Fibroblast of skin of right biceps (primary cell): Measurements from ENCODE around the gene NPVF.
A peak's percentile ranks its signal among the peaks of the same experiment; 100 is the strongest.

ENCODE experiments used
- DNase-seq: peaks from one replicate; pipeline ENCODE4 v3.0.0-alpha.2; 2013

Gene NPVF, protein sequence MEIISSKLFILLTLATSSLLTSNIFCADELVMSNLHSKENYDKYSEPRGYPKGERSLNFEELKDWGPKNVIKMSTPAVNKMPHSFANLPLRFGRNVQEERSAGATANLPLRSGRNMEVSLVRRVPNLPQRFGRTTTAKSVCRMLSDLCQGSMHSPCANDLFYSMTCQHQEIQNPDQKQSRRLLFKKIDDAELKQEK

DNA sequence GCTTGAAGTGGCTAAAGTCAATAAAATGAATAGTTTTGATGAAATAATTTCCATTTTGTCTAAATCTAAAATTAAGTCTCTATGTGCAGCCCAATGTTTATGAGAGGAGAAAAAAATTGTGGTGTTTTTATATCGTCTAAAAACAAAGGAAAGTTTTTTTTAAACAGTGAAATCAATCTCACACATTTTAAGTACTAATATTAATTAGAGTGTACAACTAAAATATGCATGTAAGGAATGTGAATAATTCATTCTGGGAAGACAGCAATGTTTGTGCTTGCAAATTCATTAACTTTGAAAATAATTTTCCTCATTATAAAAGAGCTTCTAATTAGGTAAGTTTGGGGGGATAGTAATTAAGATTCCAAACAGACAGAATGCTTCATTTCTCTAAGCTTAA, at the start of gene NPVF:
Gene NPVF, minus strand, starts transcription at position 101 of the 400 bp plus-strand sequence. Its CDS starts 47 bp downstream, at position 54.
- no peak for DNase-seq

DNA sequence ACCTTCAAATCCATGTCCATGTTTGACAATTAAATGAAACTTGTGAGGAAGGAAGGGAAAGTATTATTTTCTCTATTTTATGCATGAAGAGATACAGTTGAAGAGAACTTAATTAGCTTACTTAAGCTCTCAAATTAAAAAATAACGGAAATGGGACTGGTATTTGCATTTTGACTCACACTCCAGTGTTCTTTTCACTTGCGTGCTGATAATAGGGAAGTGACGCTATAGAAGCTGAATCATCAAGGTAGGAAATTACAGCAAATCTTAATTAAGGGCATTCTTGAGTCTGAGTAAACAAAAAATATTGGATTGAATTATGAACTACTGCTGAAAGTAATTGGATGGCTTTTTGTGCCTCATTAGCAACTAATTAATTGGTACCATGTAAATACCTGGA, 44.0 kb upstream of the NPVF start:
- no peak for DNase-seq

DNA sequence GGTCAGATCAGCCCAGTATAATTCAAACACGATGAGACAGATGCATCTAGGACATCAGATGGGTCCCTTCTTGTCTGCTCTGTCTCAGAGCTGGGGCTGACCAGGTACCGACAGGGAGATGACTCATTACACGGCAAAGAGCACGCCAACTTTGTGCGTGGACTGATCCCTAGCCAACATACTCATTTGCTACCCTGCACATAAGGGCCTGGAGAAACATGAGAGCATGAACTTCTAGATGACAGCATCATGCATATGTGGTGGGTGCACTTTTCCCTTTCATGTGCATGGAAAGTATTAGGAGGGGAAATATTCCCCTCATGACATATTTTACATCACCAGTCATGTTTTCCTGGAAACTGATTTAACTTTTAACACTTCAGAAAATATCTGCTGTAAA, 35.1 kb upstream of the NPVF start:
- DNase-seq: peak; percentile 65

DNA sequence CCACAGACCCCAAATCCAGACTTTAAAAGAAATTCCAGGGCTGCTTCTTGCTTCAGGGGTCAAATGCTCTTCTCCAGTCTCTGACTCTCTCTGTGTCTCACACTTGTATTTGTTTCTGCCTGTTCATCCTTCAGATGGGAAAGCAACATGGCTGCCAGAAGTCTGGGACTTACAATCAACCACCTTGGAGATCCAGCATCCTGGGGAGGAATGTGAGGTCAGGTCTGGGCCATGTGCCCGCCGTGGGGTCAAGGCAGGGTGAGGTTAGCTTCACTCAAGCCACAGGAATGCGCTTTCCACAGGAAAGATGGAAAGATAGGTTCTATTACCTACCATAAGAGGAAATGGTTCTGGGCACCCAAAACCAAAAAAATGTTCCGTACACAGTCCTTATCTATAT, 34.3 kb upstream of the NPVF start:
- DNase-seq: peak; percentile 81

DNA sequence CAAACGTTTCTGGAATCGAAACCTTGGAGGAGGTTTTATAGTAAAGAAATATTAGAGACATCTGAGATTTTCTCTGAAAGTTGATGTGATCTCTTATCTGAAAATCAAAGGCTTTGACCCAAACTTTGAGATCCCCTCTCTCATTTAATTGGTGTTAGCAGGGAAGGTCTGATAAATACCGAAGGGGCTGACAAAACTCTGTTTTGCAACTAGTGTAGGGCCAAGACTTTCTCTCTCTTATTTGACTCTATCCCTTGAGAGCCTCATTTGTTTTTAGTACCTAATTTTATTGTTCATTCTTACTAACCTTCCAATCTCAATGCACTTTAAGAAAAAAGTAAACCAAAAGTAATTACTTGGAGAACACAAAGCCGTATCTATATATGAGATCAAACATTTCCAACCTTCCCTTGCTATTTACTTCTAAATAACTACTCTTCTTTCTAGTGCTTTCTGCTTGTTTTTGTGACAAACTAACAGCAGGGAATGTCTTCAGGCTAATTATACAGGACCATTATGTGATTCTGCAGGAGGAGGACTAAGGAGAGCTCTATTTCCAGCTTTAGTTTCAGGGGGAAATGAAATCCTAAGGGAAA, 33.4 kb upstream of the NPVF start:
- no peak for DNase-seq

DNA sequence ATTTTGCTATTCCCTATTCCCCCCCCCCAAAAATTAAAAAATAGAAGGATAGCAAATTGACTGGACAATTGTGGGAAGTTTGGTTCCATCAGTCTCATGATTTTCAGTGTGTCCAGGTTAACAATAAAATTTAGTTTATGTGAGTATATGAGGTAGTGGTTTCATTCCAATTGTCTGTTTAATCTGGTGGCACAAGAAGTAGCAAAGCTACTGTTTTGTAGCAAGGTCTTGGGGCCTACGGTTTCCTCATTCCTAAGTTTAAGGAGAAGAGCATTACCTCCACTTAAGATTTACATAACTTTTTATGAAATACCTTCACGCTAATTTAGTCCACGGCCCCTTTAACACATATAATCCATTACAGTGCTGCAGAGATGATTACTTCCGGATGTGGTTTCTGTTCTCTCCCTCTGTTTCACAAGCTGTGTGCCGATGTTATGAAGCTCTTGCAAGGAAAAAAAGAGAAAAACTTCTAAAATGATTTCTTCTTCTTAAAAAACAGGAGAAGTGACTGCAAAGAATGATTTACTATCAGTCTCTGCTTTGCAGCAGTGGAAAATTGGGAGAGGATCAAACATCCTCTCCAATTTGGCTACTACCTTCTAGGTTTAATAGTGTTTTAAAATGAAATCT, 32.7 kb upstream of the NPVF start:
- DNase-seq: peak; percentile 72

DNA sequence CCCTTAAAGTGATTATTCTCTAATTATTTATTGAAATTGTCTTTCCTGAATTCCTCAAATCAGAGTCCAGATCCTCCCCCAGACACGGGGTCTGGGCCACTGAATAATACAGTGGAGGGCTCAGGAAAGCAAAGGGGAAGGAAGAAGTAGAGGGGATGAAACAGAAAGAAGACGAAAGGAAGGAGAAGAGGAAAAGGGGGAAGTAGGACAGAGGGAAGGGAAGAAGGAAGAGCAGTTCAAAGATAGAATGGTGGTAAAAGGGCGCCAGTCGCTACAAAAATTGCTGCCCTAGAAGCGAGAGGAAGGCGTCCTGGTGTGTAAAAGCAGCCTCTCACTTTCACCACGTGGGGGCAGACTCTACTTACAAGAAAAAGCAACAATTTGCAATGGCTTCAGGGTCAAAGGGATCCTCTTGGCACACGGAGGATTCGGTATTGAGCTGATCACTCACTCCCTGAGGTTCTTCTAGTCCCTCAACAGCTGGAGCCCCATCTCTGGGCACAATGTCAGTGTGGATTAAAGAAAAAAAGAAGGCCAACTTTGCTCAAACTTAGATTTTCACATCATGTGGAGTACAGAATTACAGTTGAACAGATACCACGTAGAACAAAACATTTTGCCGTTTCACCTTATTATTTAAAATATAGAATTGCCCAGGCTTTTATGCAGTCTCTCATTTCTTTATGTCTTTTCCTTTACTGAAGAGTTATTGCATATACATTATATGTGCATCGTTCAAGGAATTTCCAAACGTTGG, 31.4 kb upstream of the NPVF start:
- peak; percentile 80 for DNase-seq

DNA sequence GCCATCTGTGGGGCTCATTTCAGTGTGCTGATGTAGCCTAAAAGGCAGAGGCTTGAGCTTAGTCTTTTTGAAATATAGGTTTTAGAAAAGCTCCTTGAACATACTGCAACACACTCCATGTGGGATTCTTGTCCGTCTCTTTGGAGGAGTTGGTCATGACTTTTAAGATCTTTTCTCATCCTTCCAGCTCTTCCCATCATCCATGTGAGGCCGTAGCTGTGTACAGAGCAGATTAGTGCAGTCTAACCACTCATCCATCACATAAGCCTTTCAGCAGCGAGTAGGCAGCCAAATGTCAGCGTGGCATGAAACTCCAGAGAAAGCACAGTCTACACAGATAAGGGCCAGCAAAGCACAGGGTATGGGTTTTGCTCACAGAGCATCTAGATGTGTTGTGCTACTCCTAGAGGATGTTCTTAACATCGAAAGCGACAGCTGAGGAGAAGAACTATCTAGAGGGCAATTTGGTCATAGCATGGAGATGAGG, 28.1 kb upstream of the NPVF start:
- no peak for DNase-seq

DNA sequence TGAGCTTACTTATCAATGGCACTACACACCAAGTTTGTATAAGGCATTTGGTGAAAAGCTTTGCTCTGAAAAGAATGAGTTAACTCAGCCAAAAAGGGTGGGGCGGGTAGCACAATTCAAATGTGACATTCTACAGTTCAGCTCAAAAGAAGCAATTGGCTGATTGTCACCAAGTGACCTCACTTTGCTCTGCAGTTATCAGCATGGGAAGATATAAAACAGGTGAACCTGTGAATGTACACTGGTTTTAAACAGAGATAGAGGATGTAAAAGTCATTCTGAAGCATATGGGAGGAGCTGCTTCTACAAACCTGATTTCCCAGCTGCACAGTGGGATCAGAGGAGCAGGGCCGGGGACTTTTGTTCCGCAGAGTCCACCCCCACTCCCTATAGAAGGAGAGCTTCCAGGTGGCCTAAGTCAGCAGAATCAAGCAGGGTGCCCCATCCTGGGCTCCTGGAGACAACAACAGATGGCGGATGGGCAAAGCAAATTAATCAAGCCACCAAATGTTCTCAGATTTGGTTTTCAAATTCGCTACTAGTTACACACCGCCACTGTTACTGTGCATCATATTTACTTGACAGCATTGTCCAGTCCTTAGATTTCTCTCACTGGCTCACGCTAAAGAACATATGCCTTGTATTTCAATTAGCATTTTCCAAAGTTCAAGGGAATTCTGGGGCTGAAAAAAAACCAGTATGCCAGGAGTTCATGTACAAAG, 27.5 kb upstream of the NPVF start:
- no peak for DNase-seq

DNA sequence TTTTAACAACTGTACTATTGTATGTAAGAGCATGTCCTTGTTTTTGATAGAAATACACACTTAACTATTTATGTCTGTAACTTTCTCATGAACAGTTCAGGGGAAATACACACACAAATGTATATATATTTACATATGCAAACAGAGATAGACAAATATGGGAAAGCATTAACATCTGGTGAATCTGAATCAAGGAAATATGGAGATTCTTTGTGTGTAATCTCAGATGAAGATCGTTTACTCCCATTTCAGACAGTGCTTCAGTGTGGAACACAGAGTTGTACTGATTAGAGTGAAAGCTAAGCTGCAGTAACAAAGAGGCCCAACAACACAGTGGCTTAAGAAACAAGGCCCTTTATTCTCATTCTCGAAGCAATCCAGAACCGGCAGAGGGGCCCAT, 26.3 kb upstream of the NPVF start:
- DNase-seq: no peak

DNA sequence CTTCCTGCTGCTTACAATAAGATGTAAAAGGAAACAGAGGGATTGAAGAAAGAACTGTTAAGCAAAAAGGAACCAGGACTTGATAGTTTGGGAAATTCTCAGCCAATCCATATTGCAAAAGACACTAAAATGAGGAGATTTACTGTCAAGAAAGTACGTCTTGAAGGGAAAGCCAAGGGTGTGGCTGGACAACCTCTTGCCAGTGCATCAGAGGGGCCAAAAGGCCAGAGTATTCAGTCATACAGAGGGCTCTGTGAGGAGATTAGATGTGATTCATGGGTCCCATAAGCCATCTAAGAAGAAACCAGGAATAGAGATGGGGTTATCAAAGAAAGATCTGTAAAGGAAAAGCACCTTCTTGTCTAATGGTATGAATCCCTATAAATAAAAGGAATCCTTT, 25.4 kb upstream of the NPVF start:
- no peak for DNase-seq

DNA sequence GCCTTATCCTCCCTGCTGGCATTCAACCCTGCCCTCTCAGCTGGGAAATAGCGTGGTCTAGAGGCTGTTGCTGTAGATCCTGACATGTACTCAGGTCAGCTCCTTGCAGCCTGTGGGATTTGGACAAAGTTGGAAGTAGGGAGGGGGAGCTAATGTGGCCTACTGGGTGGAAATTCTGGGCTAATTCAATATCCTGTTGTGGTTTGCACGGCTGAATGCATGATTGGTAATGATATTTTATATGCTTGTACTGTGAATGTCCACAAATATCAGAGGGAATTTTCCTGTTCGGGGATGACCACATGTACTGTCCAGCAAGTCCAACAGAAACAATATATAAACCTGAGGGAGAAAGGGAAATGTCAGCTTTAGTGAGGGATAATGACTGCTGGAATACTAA, 22.1 kb upstream of the NPVF start:
- DNase-seq: no peak

DNA sequence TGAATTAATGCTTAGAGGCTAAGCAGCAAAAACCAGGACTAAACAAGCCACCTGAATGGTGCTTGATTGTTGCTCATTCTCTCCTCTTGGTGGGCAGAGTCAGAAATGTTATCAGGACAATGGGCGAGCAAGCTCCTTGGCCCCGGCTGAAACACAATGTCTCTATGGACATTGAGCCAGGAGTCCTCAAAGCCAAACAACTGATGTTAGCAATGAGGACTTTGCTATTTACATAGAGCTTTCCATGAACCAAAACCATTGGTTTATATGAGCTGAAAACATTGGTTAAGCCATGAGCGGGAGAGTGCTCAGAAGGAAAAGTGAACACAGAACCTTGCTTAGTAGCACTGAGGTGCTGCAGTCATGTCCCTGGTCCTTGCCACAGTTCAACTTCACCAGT, 21.5 kb upstream of the NPVF start:
- DNase-seq: no peak

DNA sequence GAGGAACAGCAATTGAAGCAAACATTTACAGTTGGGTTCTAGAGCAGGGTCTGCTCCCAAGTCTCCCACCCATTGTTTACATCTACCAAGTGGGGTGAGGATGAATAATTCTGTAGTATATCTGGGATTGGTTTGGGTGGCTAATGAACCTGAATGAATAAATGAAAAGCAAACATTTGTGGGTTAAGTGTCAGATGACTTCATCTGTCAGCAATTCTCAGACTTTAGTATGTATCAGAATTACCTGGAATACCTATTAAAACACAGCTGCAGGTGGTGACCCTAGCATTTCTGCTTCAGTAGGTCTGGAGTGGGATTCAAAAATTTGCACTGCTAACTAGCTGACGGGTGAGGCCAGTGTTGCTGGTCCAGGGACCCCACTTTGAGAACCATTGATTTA, 18.0 kb upstream of the NPVF start:
- DNase-seq: no peak

DNA sequence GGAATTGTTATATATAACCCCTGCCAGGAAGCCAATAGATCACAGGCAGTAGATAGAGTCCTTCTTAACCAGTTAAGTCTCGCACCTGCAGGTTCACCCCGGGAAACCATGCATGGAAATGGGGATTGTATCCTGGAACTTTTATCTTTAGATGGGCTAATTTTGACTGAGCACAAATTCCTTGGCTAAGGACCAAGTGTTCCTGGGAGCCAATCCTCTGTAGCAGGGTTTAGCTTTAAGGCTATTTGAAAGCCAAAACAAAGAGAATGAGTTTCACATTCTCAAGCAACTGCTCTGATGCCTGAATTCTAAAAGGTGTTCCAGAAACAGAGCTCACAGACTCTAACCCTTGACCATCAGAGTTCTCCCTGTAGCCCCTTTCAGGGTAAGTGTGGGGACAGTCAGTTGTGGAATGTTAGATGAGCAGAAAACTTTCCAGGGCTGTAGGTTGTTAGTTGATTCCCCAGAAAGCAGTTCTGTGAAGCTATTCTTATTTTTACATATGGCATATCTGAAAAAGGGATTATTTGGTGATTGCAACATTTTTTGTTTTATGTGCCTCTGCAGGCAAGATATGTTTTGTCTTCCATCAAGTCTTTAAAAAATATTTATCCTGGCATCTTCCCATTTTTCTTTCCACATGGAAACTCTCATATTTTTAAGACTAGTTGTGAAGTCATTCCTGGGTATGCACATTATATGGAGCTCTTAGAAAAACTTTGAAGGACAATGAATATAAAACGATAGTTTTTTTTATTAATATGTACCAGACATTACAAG, 16.2 kb upstream of the NPVF start:
- no peak for DNase-seq

DNA sequence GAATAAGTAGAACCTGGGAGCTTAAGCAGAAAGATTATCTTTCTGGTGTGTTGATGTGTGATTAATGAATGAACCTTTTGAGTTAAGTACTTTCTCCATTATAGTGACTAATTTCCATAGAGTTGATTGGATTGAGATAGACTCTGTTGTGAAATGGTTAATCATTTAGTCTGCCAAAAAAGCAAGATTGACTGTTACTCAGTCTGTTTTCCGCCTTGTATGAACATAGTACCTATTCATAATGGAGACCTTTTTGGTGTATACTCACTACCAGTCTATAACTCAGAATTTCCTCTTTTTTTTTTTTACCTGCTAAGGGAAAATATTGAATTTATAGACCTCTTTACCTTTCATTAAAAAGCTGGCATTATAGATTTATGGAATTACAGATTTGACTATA, 14.4 kb upstream of the NPVF start:
- DNase-seq: no peak

DNA sequence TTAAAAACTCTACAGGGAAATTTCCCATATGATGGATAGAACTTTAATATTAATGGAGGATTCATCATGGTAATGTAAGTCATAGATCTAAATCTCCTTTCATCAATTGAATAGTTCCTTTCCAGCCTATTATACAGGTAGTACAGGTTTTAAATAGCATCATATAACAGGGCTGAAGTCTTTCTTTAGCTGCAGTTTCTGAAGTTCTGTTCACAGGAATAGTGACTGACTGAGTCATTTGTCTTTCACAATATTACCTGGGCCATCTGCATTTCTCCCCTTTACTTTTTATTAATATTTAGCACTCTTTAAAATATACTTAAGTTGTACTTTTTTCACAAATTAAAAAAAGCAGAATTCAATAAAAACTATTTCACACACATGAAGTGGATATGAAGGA, 12.6 kb upstream of the NPVF start:
- DNase-seq: no peak

DNA sequence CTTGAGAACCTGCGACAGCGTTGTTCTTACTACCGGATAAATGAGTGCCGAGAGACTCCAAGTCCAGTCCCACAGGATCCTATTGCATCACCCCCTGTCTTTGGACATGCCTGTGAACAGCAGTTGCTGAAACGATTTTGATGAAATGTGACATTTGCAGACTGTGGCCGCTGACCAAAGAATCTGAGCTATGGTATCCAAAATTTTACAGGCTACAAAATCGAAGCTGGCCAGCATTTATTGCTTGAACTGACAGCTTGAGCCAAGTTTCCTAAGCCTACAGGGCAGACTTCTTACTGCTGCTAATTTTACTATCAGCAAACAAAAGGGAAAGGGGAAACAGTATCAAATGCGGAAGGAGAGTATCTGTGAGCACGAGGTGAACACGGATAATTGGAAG, 12.1 kb upstream of the NPVF start:
- no peak for DNase-seq

DNA sequence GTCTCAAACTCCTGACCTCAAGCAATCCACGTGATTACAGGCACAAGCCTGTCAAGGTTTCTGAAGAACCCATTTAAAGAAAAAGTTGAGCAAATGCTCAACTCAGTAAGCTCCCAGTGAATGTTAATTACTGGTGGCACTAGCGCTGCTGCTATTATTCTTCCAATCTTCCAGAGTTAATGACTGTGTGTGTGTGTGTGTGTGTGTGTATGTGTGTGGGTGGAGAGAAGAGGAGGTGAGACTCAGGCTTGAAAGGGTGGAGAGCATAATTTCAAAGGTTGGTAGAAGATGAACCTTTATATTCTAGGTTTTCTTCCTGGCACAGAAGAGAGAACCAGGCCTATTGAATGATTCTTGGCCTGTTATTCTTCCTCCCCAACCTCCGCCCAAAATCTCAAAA, 11.6 kb upstream of the NPVF start:
- no peak for DNase-seq

DNA sequence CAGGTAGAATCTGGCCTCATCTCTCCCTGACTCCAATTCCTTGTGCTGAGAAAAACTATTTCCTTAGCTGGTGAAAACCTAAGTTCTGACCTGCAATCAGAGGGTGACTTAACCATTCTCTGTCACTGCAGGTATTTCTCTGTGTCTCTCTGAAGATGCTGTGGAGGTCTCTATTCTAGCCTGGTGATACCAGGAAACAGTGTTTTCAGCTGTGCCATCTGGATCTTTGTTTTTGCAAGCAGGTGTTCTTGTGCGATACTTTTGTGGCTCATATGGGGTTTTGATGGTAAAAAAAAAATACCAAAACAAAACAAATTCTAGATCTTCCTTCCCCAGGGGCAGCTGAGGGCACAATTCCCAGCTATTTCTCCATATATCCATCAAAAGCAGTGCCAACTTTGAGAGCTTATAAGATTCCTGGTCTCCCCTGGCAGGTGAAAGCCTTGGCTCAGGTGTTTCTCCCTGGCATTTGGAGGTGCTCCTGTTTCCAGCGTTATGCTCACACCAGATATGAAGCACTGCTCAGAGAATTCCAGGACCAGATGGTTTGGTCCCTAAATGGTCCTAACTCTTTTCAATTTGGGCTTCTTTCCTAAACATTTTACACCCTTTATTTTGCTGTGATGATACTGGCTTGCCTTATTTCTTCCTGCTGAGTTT, 9.9 kb upstream of the NPVF start:
- no peak for DNase-seq

DNA sequence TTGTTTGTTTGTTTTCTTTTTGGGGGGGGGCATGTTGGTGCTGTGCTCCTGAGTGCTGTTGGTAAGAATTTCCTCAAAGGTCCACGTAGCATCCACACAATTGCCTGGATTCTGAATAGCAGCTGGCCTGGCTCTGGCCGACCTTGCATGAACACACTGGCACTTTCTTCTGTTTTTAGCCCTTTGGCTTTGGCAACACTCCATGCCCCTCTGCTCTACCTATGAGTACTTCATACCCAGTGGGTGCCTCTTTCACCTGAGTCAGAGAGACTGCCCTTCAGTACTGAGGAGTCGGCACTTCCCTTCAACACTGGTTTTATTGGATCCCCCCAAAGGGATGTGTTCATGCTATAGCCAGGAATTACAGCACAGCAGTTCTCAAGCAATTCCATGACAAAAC, 7.2 kb upstream of the NPVF start:
- DNase-seq: no peak

DNA sequence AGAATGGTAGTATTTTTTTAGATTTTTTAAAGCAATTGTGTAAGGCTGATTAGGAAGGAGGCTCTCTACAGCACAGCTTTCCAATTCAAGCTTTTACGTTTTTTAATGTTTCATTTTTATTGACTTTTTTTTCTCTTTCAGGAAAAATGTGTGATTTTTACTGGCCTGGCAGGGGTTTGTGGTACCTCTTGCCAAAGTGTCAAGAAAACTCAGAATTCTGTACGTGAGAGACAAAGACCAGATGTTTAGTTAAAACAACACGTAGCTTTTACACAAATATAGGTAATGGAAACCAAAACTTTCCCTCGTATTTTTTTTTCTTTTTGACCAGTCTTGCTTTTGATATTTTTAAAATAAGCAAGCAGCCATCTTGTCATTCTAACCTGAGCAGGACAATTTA, 6.0 kb upstream of the NPVF start:
- no peak for DNase-seq
